ENCODE results near the gene SELENOI.

DNA sequence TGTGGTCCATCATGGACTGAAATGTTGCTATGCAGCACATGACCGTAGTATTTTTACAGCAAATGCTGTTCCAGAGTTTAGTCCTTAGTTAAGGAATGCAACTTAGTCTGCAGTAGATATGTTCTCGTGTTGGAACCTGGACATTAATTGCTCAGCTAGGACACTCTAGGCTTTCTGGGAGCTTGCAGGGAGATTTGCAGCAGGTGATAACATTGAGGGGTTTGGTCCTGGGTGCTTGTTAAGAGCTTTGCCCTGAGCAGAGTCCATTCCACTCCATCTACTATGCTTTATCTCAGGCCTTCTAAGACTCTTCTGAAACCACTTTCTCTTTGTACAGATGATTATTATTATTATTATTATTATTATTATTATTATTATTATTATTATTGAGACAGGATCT is 82.9 kb downstream of the SELENOI start:
- no peak for TF ChIP-seq POLR2A (IDR thresholded peaks at IDR 0.05)
- TF ChIP-seq, protein P1, sequence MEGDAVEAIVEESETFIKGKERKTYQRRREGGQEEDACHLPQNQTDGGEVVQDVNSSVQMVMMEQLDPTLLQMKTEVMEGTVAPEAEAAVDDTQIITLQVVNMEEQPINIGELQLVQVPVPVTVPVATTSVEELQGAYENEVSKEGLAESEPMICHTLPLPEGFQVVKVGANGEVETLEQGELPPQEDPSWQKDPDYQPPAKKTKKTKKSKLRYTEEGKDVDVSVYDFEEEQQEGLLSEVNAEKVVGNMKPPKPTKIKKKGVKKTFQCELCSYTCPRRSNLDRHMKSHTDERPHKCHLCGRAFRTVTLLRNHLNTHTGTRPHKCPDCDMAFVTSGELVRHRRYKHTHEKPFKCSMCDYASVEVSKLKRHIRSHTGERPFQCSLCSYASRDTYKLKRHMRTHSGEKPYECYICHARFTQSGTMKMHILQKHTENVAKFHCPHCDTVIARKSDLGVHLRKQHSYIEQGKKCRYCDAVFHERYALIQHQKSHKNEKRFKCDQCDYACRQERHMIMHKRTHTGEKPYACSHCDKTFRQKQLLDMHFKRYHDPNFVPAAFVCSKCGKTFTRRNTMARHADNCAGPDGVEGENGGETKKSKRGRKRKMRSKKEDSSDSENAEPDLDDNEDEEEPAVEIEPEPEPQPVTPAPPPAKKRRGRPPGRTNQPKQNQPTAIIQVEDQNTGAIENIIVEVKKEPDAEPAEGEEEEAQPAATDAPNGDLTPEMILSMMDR (IDR thresholded peaks at IDR 0.05), result no peak
